CD4-positive, alpha-beta T cell (primary cell): ENCODE results near the gene LOXL1. TPM values are rescaled to one million over a fixed set of nuclear protein-coding genes. Genes with fewer than 3 reads are reported as not detected.

Source experiments
- ATAC-seq: fragments of 200-7000 bp; cut with Tn5 transposase; one replicate; pipeline ENCODE4 v1.10.0; 2022; ENCODE audit warnings: mild to moderate bottlenecking; ENCODE audit not compliant: poor library complexity
- CTCF ChIA-PET: fragments of 350-600 bp; sonication (Branson Sonifier 250); formaldehyde crosslinking; loops from one replicate; lab custom pipeline; 2021; ENCODE audit warnings: antibody characterized with exemption, inconsistent platforms; lab: Charles Lee
- POLR2A ChIA-PET: fragments of 350-600 bp; sonication (Branson Sonifier 250); formaldehyde crosslinking; loops from one replicate; lab custom pipeline; 2021; ENCODE audit warnings: antibody characterized with exemption, inconsistent platforms; lab: Charles Lee
- DNase-seq, 14 experiments: peaks; one replicate each; pipeline ENCODE4 v3.0.0-alpha.2; 2013 to 2020; ENCODE audit warnings: mixed read lengths in 2 of 14
- H3K27ac ChIP-seq, 2 donors: one replicate each; pipeline versions ENCODE4 v1.5.1 to v1.7.0; 2013; ENCODE audit warnings: low read length in 2 of 2, low read depth in 1 of 2, mild to moderate bottlenecking in 1 of 2
- H3K27me3 ChIP-seq, 2 experiments: 1 replicate in 1 of 2; 2 replicates in 1 of 2; pipeline versions ENCODE4 v1.6.1 to v1.7.0; 2013; ENCODE audit warnings: low read length in 2 of 2, control low read depth in 1 of 2, mild to moderate bottlenecking in 1 of 2, moderate library complexity in 1 of 2; ENCODE audit not compliant: insufficient read depth in 2 of 2, control insufficient read depth in 1 of 2
- H3K36me3 ChIP-seq: one replicate; pipeline ENCODE4 v1.6.1; 2013; ENCODE audit warnings: low read length, control low read depth; ENCODE audit not compliant: insufficient read depth
- H3K4me1 ChIP-seq: one replicate; pipeline ENCODE4 v1.6.1; 2013; ENCODE audit warnings: low read length, control low read depth; ENCODE audit not compliant: insufficient read depth
- H3K4me3 ChIP-seq: one replicate; pipeline ENCODE4 v1.5.1; 2013; ENCODE audit warnings: mild to moderate bottlenecking, low read length, moderate library complexity
- H3K9me3 ChIP-seq, 2 experiments: 1 replicate in 1 of 2; 2 replicates in 1 of 2; pipeline versions ENCODE4 v1.6.1 to v1.7.0; 2013; ENCODE audit warnings: low read length in 2 of 2, mild to moderate bottlenecking in 2 of 2, control low read depth in 1 of 2, moderate library complexity in 1 of 2; ENCODE audit not compliant: control insufficient read depth in 1 of 2, insufficient read depth in 1 of 2
- H3K27ac Mint-ChIP-seq: one replicate; pipeline ENCODE4 v1.8.0; 2020; ENCODE audit warnings: mixed read lengths
- H3K27me3 Mint-ChIP-seq: one replicate; pipeline ENCODE4 v1.8.0; 2021; ENCODE audit warnings: mixed read lengths
- H3K36me3 Mint-ChIP-seq: one replicate; pipeline ENCODE4 v1.8.0; 2021; ENCODE audit warnings: low read depth, mixed read lengths
- H3K4me1 Mint-ChIP-seq: one replicate; pipeline ENCODE4 v1.8.0; 2021; ENCODE audit warnings: low read depth, mixed read lengths
- H3K4me3 Mint-ChIP-seq: one replicate; pipeline ENCODE4 v1.8.0; 2020; ENCODE audit warnings: mild to moderate bottlenecking, mixed read lengths
- H3K9me3 Mint-ChIP-seq: one replicate; pipeline ENCODE4 v1.8.0; 2020; ENCODE audit warnings: mixed read lengths
- intact Hi-C, 2 experiments: fragments of 100-400 bp; cut with DNase I in 1 of 2; cut with micrococcal nuclease in 1 of 2; formaldehyde crosslinking; loops; one replicate each; pipeline versions ENCODE4 v1.15.1 to v1.9.0; 2023 to 2025; cut with DNase I, micrococcal nuclease
- total RNA-seq, 174 experiments: library from RNA in 2 of 174; stranded (reverse) in 2 of 174; gene quantifications; one replicate each; pipeline ENCODE4 v1.2.3 and lab custom pipeline; 2021 to 2026
- TF ChIP-seq, protein P1 (sequence below): fragments of 200-600 bp; IDR thresholded peaks from one replicate; pipeline ENCODE4 v1.8.0; 2022; ENCODE audit warnings: antibody characterized with exemption, mild to moderate bottlenecking

The LOXL1 gene
- total RNA-seq, 2 experiments from 2014 or later = 3.0 to 3.5 TPM

DNA sequence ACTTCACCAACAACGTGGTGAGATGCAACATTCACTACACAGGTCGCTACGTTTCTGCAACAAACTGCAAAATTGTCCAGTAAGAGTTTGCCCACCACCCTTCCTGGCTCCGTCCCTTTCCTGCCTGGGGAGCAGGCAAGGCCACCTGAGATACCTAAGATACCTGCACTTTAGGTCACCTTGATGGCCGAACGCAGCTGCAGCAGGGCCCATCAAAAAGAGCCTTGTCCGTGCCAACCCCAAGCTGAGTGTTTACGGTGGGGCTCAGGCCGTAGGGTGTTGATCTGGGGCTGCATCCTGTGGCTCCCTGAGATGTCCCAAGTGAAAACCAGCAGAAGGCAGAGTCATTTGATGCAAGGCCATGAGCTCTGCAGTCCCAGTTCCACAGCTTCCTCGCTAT is 23.2 kb downstream of the LOXL1 start:
- Mint-ChIP-seq H3K4me3 (no peak overlapping the region), H3K9me3 (no peaks in the 10 kb centered on the region), H3K27ac (no peak overlapping the region), H3K36me3 (no peaks in the 10 kb centered on the region), H3K4me1 (peaks cover 9% of the 10 kb centered on the region), H3K27me3 (no peaks in the 10 kb centered on the region)
- Histone ChIP-seq H3K4me3 (no peak overlapping the region), H3K4me1 (peaks cover 12% of the 10 kb centered on the region), H3K36me3 (no peaks in the 10 kb centered on the region), H3K27me3 (no peaks in the 10 kb centered on the region), H3K9me3 (no peaks in the 10 kb centered on the region), H3K27ac (no peak overlapping the region)
- TF ChIP-seq, protein P1, sequence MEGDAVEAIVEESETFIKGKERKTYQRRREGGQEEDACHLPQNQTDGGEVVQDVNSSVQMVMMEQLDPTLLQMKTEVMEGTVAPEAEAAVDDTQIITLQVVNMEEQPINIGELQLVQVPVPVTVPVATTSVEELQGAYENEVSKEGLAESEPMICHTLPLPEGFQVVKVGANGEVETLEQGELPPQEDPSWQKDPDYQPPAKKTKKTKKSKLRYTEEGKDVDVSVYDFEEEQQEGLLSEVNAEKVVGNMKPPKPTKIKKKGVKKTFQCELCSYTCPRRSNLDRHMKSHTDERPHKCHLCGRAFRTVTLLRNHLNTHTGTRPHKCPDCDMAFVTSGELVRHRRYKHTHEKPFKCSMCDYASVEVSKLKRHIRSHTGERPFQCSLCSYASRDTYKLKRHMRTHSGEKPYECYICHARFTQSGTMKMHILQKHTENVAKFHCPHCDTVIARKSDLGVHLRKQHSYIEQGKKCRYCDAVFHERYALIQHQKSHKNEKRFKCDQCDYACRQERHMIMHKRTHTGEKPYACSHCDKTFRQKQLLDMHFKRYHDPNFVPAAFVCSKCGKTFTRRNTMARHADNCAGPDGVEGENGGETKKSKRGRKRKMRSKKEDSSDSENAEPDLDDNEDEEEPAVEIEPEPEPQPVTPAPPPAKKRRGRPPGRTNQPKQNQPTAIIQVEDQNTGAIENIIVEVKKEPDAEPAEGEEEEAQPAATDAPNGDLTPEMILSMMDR = no peak
- intact Hi-C loops = no loop called here
- ChIA-PET CTCF (interaction anchor here (1.1 to 2.8 kb wide), 2 partner anchors 15 to 22 kb away, joined by 4 to 46 read pairs; no protein-coding TSS in a partner anchor), POLR2A (no interaction called here)
- no peak for ATAC-seq
- DNase-seq = no peak

DNA sequence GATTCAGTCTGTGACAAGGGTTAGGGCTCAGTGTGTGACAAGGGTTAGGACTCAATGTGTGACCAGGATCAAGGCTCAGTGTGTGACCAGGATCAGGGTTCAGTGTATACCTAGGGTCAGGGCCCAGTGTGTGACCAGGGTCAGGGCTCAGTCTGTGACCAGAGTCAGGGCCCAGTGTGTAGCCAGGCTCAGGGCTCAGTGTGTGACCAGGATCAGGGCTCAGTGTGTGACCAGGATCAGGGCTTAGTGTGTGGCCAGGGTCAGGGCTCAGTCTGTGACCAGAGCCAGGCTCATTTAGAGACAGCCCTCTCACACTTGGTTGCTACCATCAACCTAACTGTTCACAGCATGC is 24.2 kb downstream of the LOXL1 start:
- Histone ChIP-seq H3K4me1 (peaks cover 12% of the 10 kb centered on the region), H3K36me3 (no peaks in the 10 kb centered on the region), H3K4me3 (no peak overlapping the region), H3K9me3 (no peaks in the 10 kb centered on the region), H3K27me3 (no peaks in the 10 kb centered on the region), H3K27ac (no peak overlapping the region)
- Mint-ChIP-seq H3K27me3 (no peaks in the 10 kb centered on the region), H3K36me3 (no peaks in the 10 kb centered on the region), H3K9me3 (no peaks in the 10 kb centered on the region), H3K4me1 (peaks cover 9% of the 10 kb centered on the region), H3K4me3 (no peak overlapping the region), H3K27ac (no peak overlapping the region)
- POLR2A ChIA-PET = interaction anchor here (1.0 to 2.2 kb wide), 5 partner anchors 10 to 52 kb away, joined by 3 to 30 read pairs (median 7); partner anchors contain the start of gene PML
- no peak for ATAC-seq
- intact Hi-C loops = loop anchor here (2.0 to 10.0 kb wide), 3 partner anchors 184 to 372 kb away; partner anchors contain the start of gene ISLR2 (in 1 of the 2)
- CTCF ChIA-PET = interaction anchor here (0.6 to 2.8 kb wide), 14 partner anchors 9 to 372 kb away, joined by 3 to 46 read pairs (median 5); partner anchors contain the start of gene PML
- TF ChIP-seq, protein P1 = no peak
- DNase-seq = no peak

DNA sequence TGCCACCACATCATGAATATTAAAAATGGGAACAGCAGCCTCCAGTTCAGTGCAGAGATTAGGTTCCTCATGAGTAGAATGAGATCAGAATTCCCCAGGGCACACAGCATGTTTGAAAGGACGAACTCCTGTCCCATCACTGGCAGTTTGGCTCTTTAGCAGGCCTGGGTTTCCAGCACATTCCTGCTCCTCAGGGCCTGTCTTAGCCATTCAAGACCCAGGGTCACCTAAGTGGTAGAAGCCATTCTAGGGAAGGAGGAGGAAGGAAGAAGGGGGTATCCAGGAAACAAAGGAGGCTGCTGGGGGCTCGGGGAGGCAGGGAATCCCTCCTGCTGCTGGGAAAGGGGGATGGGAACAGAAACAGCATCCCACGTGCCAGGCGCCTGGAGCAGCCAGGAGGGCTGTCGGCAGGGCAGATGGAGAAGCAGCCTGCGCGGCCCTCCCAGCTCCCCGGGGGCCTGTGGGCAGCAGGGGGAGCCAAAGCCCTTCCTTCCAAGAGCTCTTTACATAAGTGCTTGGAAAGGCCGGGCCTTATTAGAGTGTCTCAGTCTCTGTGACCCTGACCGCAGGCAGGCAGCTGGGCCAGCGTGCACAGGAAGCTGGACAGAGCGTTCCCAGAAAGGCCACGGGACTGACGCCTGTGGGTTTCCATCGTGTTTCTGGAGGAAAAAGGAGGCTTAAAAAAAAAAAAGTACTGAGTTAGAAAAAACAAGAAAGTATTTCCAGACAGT is 24.7 kb downstream of the LOXL1 start:
- Mint-ChIP-seq H3K9me3 (no peaks in the 10 kb centered on the region), H3K27me3 (no peaks in the 10 kb centered on the region), H3K27ac (peak overlapping the region; percentile 40), H3K36me3 (no peaks in the 10 kb centered on the region), H3K4me3 (no peak overlapping the region), H3K4me1 (peaks cover 9% of the 10 kb centered on the region)
- Histone ChIP-seq H3K36me3 (no peaks in the 10 kb centered on the region), H3K27me3 (no peaks in the 10 kb centered on the region), H3K4me3 (no peak overlapping the region), H3K9me3 (no peaks in the 10 kb centered on the region), H3K27ac (no peak overlapping the region), H3K4me1 (peaks cover 12% of the 10 kb centered on the region)
- CTCF ChIA-PET = interaction anchor here (0.6 to 2.8 kb wide), 14 partner anchors 9 to 372 kb away, joined by 3 to 46 read pairs (median 5); partner anchors contain the start of gene PML
- DNase-seq (peak; percentile 63 to 85 (median 75)), ATAC-seq (peak; percentile 97)
- POLR2A ChIA-PET = interaction anchor here (0.8 to 2.2 kb wide), 6 partner anchors 9 to 51 kb away, joined by 3 to 30 read pairs (median 6); partner anchors contain the start of gene PML
- intact Hi-C loops = loop anchor here (1.0 to 10.0 kb wide), 4 partner anchors 13 to 372 kb away; partner anchors contain the start of gene ISLR2 (in 1 of the 2)
- TF ChIP-seq, protein P1 = peak; percentile 86
